DMS53 treated with DMSO at 0.1 percent for 48 hours (cell line): Measurements from ENCODE around the gene PPP1R1A.

Experiments used
- DNase-seq: peaks from one replicate; lab custom pipeline; 2025; ENCODE audit not compliant: unreplicated experiment; lab: John Stamatoyannopoulos, UW

Gene PPP1R1A

GRCh38 chr12:54538136-54538700 lies 50.2 kb downstream of the PPP1R1A start:
- DNase-seq = no peak

GRCh38 chr12:54535474-54535873 lies 53.0 kb downstream of the PPP1R1A start:
- no peak for DNase-seq

GRCh38 chr12:54529581-54529980 lies 58.9 kb downstream of the PPP1R1A start:
- DNase-seq = no peak
